GM19240 (cell line): ENCODE measurements around the gene WRNIP1.
"Not testable (repeated sequence)": the region's sequence is repeated elsewhere in the genome, so short reads cannot be mapped to it uniquely, and the experiment has no call there.

Source experiments
- DNase-seq: peaks from one replicate; pipeline ENCODE4 v3.0.0; 2011; ENCODE audit warnings: low spot score; ENCODE audit not compliant: insufficient read length

WRNIP1 gene

GRCh38 chr6:2760882-2761842 lies 4.0 kb upstream of the WRNIP1 start:
- no peak for DNase-seq

- DNase-seq: not testable (repeated sequence)
These were observed 2.3 kb upstream of the WRNIP1 start for GRCh38 chr6:2762868-2763267.

- no peak for DNase-seq
These were observed 1.8 kb upstream of the WRNIP1 start for GRCh38 chr6:2763345-2763841.

GRCh38 chr6:2763876-2764540 lies 1.2 kb upstream of the WRNIP1 start:
- no peak for DNase-seq

- DNase-seq: peak; percentile 27
These were observed 505 bp upstream of the WRNIP1 start for GRCh38 chr6:2764610-2765165.

GRCh38 chr6:2765896-2766766 lies 938 bp downstream of the WRNIP1 start:
- DNase-seq: peak; percentile 4

GRCh38 chr6:2766767-2767656 lies 1.8 kb downstream of the WRNIP1 start:
- no peak for DNase-seq

GRCh38 chr6:2767657-2768524 lies 2.7 kb downstream of the WRNIP1 start:
- no peak for DNase-seq

- no peak for DNase-seq
These were observed 3.5 kb downstream of the WRNIP1 start for GRCh38 chr6:2768696-2769095.

- no peak for DNase-seq
These were observed 5.0 kb downstream of the WRNIP1 start for GRCh38 chr6:2770171-2770570.

- DNase-seq: no peak
These were observed 5.9 kb downstream of the WRNIP1 start for GRCh38 chr6:2771079-2771478.

GRCh38 chr6:2772840-2773239 lies 7.6 kb downstream of the WRNIP1 start:
- DNase-seq: no peak

- DNase-seq: no peak
These were observed 8.3 kb downstream of the WRNIP1 start for GRCh38 chr6:2773449-2773848.

GRCh38 chr6:2775003-2775402 lies 9.8 kb downstream of the WRNIP1 start:
- DNase-seq: no peak

GRCh38 chr6:2777249-2777648 lies 12.1 kb downstream of the WRNIP1 start:
- DNase-seq: no peak

GRCh38 chr6:2780102-2780737 lies 15.0 kb downstream of the WRNIP1 start:
- DNase-seq: no peak

GRCh38 chr6:2781685-2782355 lies 16.6 kb downstream of the WRNIP1 start:
- no peak for DNase-seq

- DNase-seq: no peak
These were observed 17.1 kb downstream of the WRNIP1 start for GRCh38 chr6:2782356-2782708.
